MM.1S (cell line): ENCODE data around the gene XCR1.

Experiments used
- DNase-seq: peaks from one replicate; pipeline ENCODE4 v3.0.0-alpha.2; 2015
- H2AFZ ChIP-seq: fragments of 300-600 bp; sonication (generic); 2 replicates; pipeline ENCODE4 v1.6.0; 2016; ENCODE audit warnings: antibody characterized with exemption, low read length
- H3F3A ChIP-seq: fragments of 300-600 bp; sonication (generic); 2 replicates; pipeline ENCODE4 v1.6.1; 2016; ENCODE audit warnings: mild to moderate bottlenecking, antibody characterized with exemption, low read length, moderate library complexity, mixed read lengths; ENCODE audit not compliant: insufficient read depth
- H3K27ac ChIP-seq: fragments of 300-600 bp; sonication (generic); 2 replicates; pipeline ENCODE4 v1.5.1; 2016; ENCODE audit warnings: mild to moderate bottlenecking, low read length
- H3K27me3 ChIP-seq: fragments of 300-600 bp; sonication (generic); replicated peaks from 2 replicates; pipeline ENCODE4 v1.6.0; 2016; ENCODE audit warnings: low read length; ENCODE audit not compliant: insufficient read depth
- H3K36me3 ChIP-seq: fragments of 300-600 bp; sonication (generic); replicated peaks from 2 replicates; pipeline ENCODE4 v1.6.1; 2016; ENCODE audit warnings: mild to moderate bottlenecking, low read length, mixed read lengths; ENCODE audit not compliant: insufficient read depth
- H3K4me1 ChIP-seq: fragments of 300-600 bp; sonication (generic); 2 replicates; pipeline ENCODE4 v1.6.1; 2016; ENCODE audit warnings: low read length, mixed read lengths
- H3K4me2 ChIP-seq: fragments of 300-600 bp; sonication (generic); 2 replicates; pipeline ENCODE4 v1.6.0; 2016; ENCODE audit warnings: low read depth, low read length
- H3K4me3 ChIP-seq: fragments of 300-600 bp; sonication (generic); 2 replicates; pipeline ENCODE4 v1.5.1; 2016; ENCODE audit warnings: low read length, mixed read lengths
- H3K79me2 ChIP-seq: fragments of 300-600 bp; sonication (generic); 2 replicates; pipeline ENCODE4 v1.6.1; 2016; ENCODE audit warnings: mixed run types, low read length, mixed read lengths
- H3K9ac ChIP-seq: fragments of 300-600 bp; sonication (generic); 2 replicates; pipeline ENCODE4 v1.6.1; 2016; ENCODE audit warnings: low read length, mixed read lengths
- H3K9me2 ChIP-seq: fragments of 300-600 bp; sonication (generic); replicated peaks from 2 replicates; pipeline ENCODE4 v1.6.1; 2016; ENCODE audit warnings: mild to moderate bottlenecking, low read length, mixed read lengths; ENCODE audit not compliant: insufficient read depth
- H3K9me3 ChIP-seq: fragments of 300-600 bp; sonication (generic); replicated peaks from 2 replicates; pipeline ENCODE4 v1.6.1; 2016; ENCODE audit warnings: mild to moderate bottlenecking, low read length, mixed read lengths; ENCODE audit not compliant: insufficient read depth
- H4K20me1 ChIP-seq: fragments of 300-600 bp; sonication (generic); 2 replicates; pipeline ENCODE4 v1.6.1; 2016; ENCODE audit warnings: mild to moderate bottlenecking, low read length, moderate library complexity, mixed read lengths; ENCODE audit not compliant: insufficient read depth
- CTCF ChIP-seq: fragments of 300-600 bp; sonication (generic); IDR thresholded peaks from 2 replicates; pipeline ENCODE4 v1.5.1; 2016; ENCODE audit warnings: antibody characterized with exemption, low read length, mixed read lengths
- EZH2 ChIP-seq: fragments of 300-600 bp; sonication (generic); optimal IDR thresholded peaks from 2 replicates; pipeline ENCODE3; 2017; ENCODE audit warnings: low read depth, mild to moderate bottlenecking, antibody characterized with exemption, low read length, mixed read lengths
- EZH2phosphoT487 ChIP-seq: fragments of 300-600 bp; sonication (generic); IDR thresholded peaks from 2 replicates; pipeline ENCODE4 v1.6.1; 2018; ENCODE audit warnings: antibody characterized with exemption, low read length

XCR1 gene

DNA sequence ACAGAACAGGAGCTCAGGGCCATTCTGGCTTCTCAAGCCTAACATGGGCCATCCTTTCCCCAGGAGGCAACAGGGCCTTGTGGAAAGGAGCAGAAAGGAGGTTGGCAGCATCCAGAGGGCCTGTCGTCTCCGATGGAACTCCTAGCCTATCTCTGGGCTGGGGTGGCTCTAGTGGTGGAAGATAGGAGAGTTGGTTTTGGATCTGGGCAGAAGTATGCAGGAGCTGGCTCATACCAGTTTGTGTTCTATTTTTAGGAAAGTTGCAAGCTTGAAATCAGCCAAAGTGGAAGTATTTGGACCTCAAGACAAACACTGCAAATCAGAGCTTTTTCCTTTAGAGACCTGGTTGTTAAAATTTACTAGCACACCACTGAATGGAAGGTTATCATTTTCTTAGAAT, 35.4 kb upstream of the XCR1 start:
- H3K4me3 ChIP-seq = no peak overlapping the region
- no peaks in the 10 kb centered on the region for H3K9me2 ChIP-seq
- H3K9me3 ChIP-seq = no peaks in the 10 kb centered on the region
- no peak overlapping the region for H3K27ac ChIP-seq
- no peak for DNase-seq
- no peak overlapping the region for H2AFZ ChIP-seq
- H3K79me2 ChIP-seq = no peaks in the 10 kb centered on the region
- H3K4me2 ChIP-seq = no peak overlapping the region
- peaks cover 34% of the 10 kb centered on the region for H3K4me1 ChIP-seq
- TF ChIP-seq EZH2 (no peak), EZH2phosphoT487 (no peak), CTCF (no peak)
- no peaks in the 10 kb centered on the region for H4K20me1 ChIP-seq
- no peaks in the 10 kb centered on the region for H3K36me3 ChIP-seq
- H3F3A ChIP-seq = peaks cover 11% of the 10 kb centered on the region
- H3K27me3 ChIP-seq = no peaks in the 10 kb centered on the region
- H3K9ac ChIP-seq = no peak overlapping the region

- Histone ChIP-seq H3K4me2 (no peak overlapping the region), H4K20me1 (no peaks in the 10 kb centered on the region), H3K27me3 (no peaks in the 10 kb centered on the region), H3K9me3 (no peaks in the 10 kb centered on the region), H3K79me2 (no peaks in the 10 kb centered on the region), H2AFZ (no peak overlapping the region), H3K9me2 (no peaks in the 10 kb centered on the region), H3K4me3 (no peak overlapping the region), H3K36me3 (no peaks in the 10 kb centered on the region), H3F3A (peaks cover 11% of the 10 kb centered on the region), H3K27ac (no peak overlapping the region), H3K4me1 (peaks cover 29% of the 10 kb centered on the region), H3K9ac (no peak overlapping the region)
- TF ChIP-seq EZH2 = no peak
- no peak for TF ChIP-seq EZH2phosphoT487
- no peak for TF ChIP-seq CTCF
- no peak for DNase-seq
Observed at GRCh38 chr3:46061887-46062286, 34.6 kb upstream of the XCR1 start.

- peaks cover 11% of the 10 kb centered on the region for H3F3A ChIP-seq
- no peak overlapping the region for H3K4me2 ChIP-seq
- no peak for DNase-seq
- no peaks in the 10 kb centered on the region for H3K36me3 ChIP-seq
- H3K27ac ChIP-seq = no peak overlapping the region
- H3K4me3 ChIP-seq = no peak overlapping the region
- TF ChIP-seq CTCF (no peak), EZH2 (no peak), EZH2phosphoT487 (no peak)
- no peaks in the 10 kb centered on the region for H3K9me2 ChIP-seq
- no peak overlapping the region for H2AFZ ChIP-seq
- H3K9ac ChIP-seq = no peak overlapping the region
- peaks cover 29% of the 10 kb centered on the region for H3K4me1 ChIP-seq
- H3K9me3 ChIP-seq = no peaks in the 10 kb centered on the region
- H3K27me3 ChIP-seq = no peaks in the 10 kb centered on the region
- no peaks in the 10 kb centered on the region for H3K79me2 ChIP-seq
- no peaks in the 10 kb centered on the region for H4K20me1 ChIP-seq
Observed at GRCh38 chr3:46061108-46061720, 33.9 kb upstream of the XCR1 start.
